ENCODE data around the gene MT1M. TPM values are rescaled to one million over a fixed set of nuclear protein-coding genes. Genes with fewer than 3 reads are reported as not detected.
A peak's percentile ranks its signal among the peaks of the same experiment; 100 is the strongest.

The MT1M gene
- polyA plus RNA-seq, 2 of the 4 experiments (the other 2 are of a cell fraction): not detected

GRCh38 chr16:56643833-56644232, 11.4 kb downstream of the MT1M start:
- Histone ChIP-seq H3K4me2 (peak overlapping the region; percentile 78), H3K27ac (peak overlapping the region; percentile 72 to 90; a peak in 5 of 6 replicates), H3K9me3 (no peaks in the 10 kb centered on the region), H3K4me3 (peak overlapping the region; percentile 38), H3K4me1 (peaks cover 7% of the 10 kb centered on the region; the same call in 2 of the 3 replicates)
- FAIRE-seq (no peak), ATAC-seq (no peak), DNase-seq (ENCODE audit: low read depth in 1 of 2, low spot score in 1 of 2) (no peak)
- TF ChIP-seq CTCF (IDR thresholded peaks at IDR 0.05) (0 out of 3 replicates have a peak, but pooled peaks have one; percentile 2), NFE2L2 (conservative IDR thresholded peaks at IDR 0.05; ENCODE audit: low read length) (no peak)
- CTCF ChIA-PET: interaction anchor here (0.7 to 25.6 kb wide), 25 partner anchors 9 to 217 kb away, joined by 3 to 340 read pairs (median 4); partner anchors contain the start of genes MT1B, MT1E, MT1G and MT1H
- POLR2A ChIA-PET: interaction anchor here (0.6 to 2.2 kb wide), 7 partner anchors 13 to 40 kb away, joined by 3 to 33 read pairs (median 4); partner anchors contain the start of genes MT1F, MT1X and MT2A
- 68% methylated on average over 5 of the region's 5 CpGs for WGBS (ENCODE audit: missing lambda C conversion rate)

GRCh38 chr16:56645311-56645710, 12.9 kb downstream of the MT1M start:
- DNase-seq (ENCODE audit: low read depth in 1 of 2, low spot score in 1 of 2) (no peak), FAIRE-seq (no peak), ATAC-seq (no peak)
- WGBS (ENCODE audit: missing lambda C conversion rate): 82% methylated on average over 1 of the region's 1 CpG
- Histone ChIP-seq H3K4me3 (no peak overlapping the region), H3K9me3 (no peaks in the 10 kb centered on the region), H3K27ac (no peak overlapping the region), H3K4me1 (peaks cover 16% of the 10 kb centered on the region), H3K4me2 (no peak overlapping the region)
- TF ChIP-seq TP53 (CRISPR knock-in tag; IDR thresholded peaks at IDR 0.05): no peak
- TF ChIP-seq HES2 (IDR thresholded peaks at IDR 0.05): no peak
- TF ChIP-seq ZC3H11A (IDR thresholded peaks at IDR 0.05): no peak
- TF ChIP-seq PBX3 (IDR thresholded peaks at IDR 0.05): no peak
- no peak for TF ChIP-seq ZNF302 (CRISPR knock-in tag; IDR thresholded peaks at IDR 0.05)
- CTCF ChIA-PET: interaction anchor here (0.6 to 25.6 kb wide), 2 partner anchors 36 to 57 kb away, joined by 3 to 340 read pairs; partner anchors contain the start of gene MT2A
- POLR2A ChIA-PET: no interaction called here

GRCh38 chr16:56645838-56646237, 13.4 kb downstream of the MT1M start:
- Histone ChIP-seq H3K9me3 (no peaks in the 10 kb centered on the region), H3K27ac (no peak overlapping the region), H3K4me2 (no peak overlapping the region), H3K4me1 (peaks cover 16% of the 10 kb centered on the region), H3K4me3 (no peak overlapping the region)
- TF ChIP-seq BCL3 (IDR thresholded peaks at IDR 0.05) (no peak), PHF8 (IDR thresholded peaks at IDR 0.05; ENCODE audit: borderline replicate concordance, low read depth) (no peak), CBX2 (IDR thresholded peaks at IDR 0.05; ENCODE audit: borderline replicate concordance, low read depth) (no peak), RNF2 (IDR thresholded peaks at IDR 0.05; ENCODE audit: borderline replicate concordance, low read depth) (no peak), SREBF2 (IDR thresholded peaks at IDR 0.05) (no peak), KDM5A (IDR thresholded peaks at IDR 0.05) (no peak), PBX3 (IDR thresholded peaks at IDR 0.05) (no peak), FOSB (CRISPR knock-in tag; IDR thresholded peaks at IDR 0.05) (no peak), NR3C1 (IDR thresholded peaks at IDR 0.05) (no peak), E2F6 (IDR thresholded peaks at IDR 0.05; ENCODE audit: borderline replicate concordance, low read depth) (no peak), ZSCAN20 (CRISPR knock-in tag; IDR thresholded peaks at IDR 0.05) (no peak), CHD2 (IDR thresholded peaks at IDR 0.05; ENCODE audit: low read length, partially characterized antibody) (no peak), SMC3 (IDR thresholded peaks at IDR 0.05) (no peak), POLR2AphosphoS2 (conservative IDR thresholded peaks at IDR 0.05; ENCODE audit: low read length) (no peak), CHD4 (IDR thresholded peaks at IDR 0.05; ENCODE audit: borderline replicate concordance) (no peak), ZFP36 (IDR thresholded peaks at IDR 0.05; ENCODE audit: borderline replicate concordance, partially characterized antibody) (no peak), JUNB (IDR thresholded peaks at IDR 0.05) (no peak), RAD21 (conservative IDR thresholded peaks at IDR 0.05 in 1 of 2, IDR thresholded peaks at IDR 0.05 in 1 of 2) (no peak), MAX (IDR thresholded peaks at IDR 0.05) (no peak)
- no peak for ATAC-seq
- ChIA-PET CTCF (interaction anchor here (0.6 to 25.6 kb wide), 5 partner anchors 10 to 133 kb away, joined by 3 to 340 read pairs (median 4); partner anchors contain the start of gene MT2A), POLR2A (no interaction called here)
- WGBS (ENCODE audit: missing lambda C conversion rate): 0% methylated on average over 1 of the region's 1 CpG
- no peak for DNase-seq (ENCODE audit: low read depth in 1 of 2, low spot score in 1 of 2)
- FAIRE-seq: no peak
